ENCODE data around the gene GLO1.

Gene GLO1

GRCh38 chr6:38656896-38657295 lies 46.0 kb downstream of the GLO1 start:
- no peak for DNase-seq

- DNase-seq, result no peak
Measured at GRCh38 chr6:38654263-38654662, 48.7 kb downstream of the GLO1 start.

- DNase-seq, result no peak
Measured at GRCh38 chr6:38651121-38651784, 51.7 kb downstream of the GLO1 start.

GRCh38 chr6:38650207-38650752 lies 52.7 kb downstream of the GLO1 start:
- no peak for DNase-seq

- DNase-seq, result no peak
Measured at GRCh38 chr6:38649744-38650143, 53.2 kb downstream of the GLO1 start.

- DNase-seq, result no peak
Measured at GRCh38 chr6:38648629-38649028, 54.3 kb downstream of the GLO1 start.

- DNase-seq, result peak; percentile 22
Measured at GRCh38 chr6:38646166-38646878, 56.6 kb downstream of the GLO1 start.

GRCh38 chr6:38644951-38645350 lies 58.0 kb downstream of the GLO1 start:
- no peak for DNase-seq

- DNase-seq, result no peak
Measured at GRCh38 chr6:38640216-38640909, 62.6 kb downstream of the GLO1 start.

- DNase-seq, result peak; percentile 81
Measured at GRCh38 chr6:38639498-38640215, 63.3 kb downstream of the GLO1 start, which contains the start of gene BTBD9. Gene BTBD9 (minus strand): TSS chr6:38639929.

- peak; percentile 28 for DNase-seq
Measured at GRCh38 chr6:38638941-38639497, 63.9 kb downstream of the GLO1 start.

GRCh38 chr6:38637756-38638155 lies 65.2 kb downstream of the GLO1 start:
- DNase-seq, result no peak

- DNase-seq, result no peak
Measured at GRCh38 chr6:38636027-38636426, 66.9 kb downstream of the GLO1 start.

GRCh38 chr6:38634518-38634917 lies 68.4 kb downstream of the GLO1 start:
- no peak for DNase-seq

- peak; percentile 7 for DNase-seq
Measured at GRCh38 chr6:38632490-38632889, 70.5 kb downstream of the GLO1 start.

GRCh38 chr6:38631186-38631783 lies 71.7 kb downstream of the GLO1 start:
- no peak for DNase-seq
